ENCODE data around the gene ILRUN. TPM values are rescaled to one million over a fixed set of nuclear protein-coding genes. Genes with fewer than 3 reads are reported as not detected.

ILRUN gene
- total RNA-seq, 1 experiment from 2014 or later: 64.6 TPM

GRCh38 chr6:34731393-34732060 is 35.0 kb upstream of the ILRUN start:
- Histone ChIP-seq H3K4me1 (ENCODE audit: insufficient read depth, low read length) (no peaks in the 10 kb centered on the region; the same call in 1 of the 2 replicates), H4K8ac (replicated peaks; ENCODE audit: insufficient read length, low read depth, low read length) (no peak overlapping the region), H2BK5ac (ENCODE audit: insufficient read length, low read length) (no peak overlapping the region), H3K18ac (ENCODE audit: insufficient read length, low read depth, low read length) (no peak overlapping the region), H2BK12ac (ENCODE audit: insufficient read length, low read depth, low read length) (no peak overlapping the region), H2BK120ac (ENCODE audit: low read depth, low read length, poor library complexity, severe bottlenecking) (no peak overlapping the region), H3K14ac (ENCODE audit: insufficient read depth, low read length) (no peak overlapping the region), H3K27me3 (ENCODE audit: insufficient read depth, low read length) (no peaks in the 10 kb centered on the region), H2AK5ac (ENCODE audit: insufficient read length, low read length) (no peak overlapping the region), H4K91ac (ENCODE audit: insufficient read length, low read depth, low read length) (no peak overlapping the region), H3K4me2 (ENCODE audit: insufficient read depth, insufficient read length, low read length) (no peak overlapping the region), H3K9ac (ENCODE audit: extremely low read depth, insufficient read length, low read length) (no peak overlapping the region), H3K23ac (ENCODE audit: insufficient read length, low read depth, low read length) (no peak overlapping the region), H2AFZ (ENCODE audit: low read length) (no peak overlapping the region), H3K9me3 (ENCODE audit: control insufficient read depth, low read depth, low read length) (no peaks in the 10 kb centered on the region), H3T11ph (ENCODE audit: low read length) (no peak overlapping the region), H3K79me1 (ENCODE audit: insufficient read depth, low read depth, low read length, poor library complexity, severe bottlenecking) (no peaks in the 10 kb centered on the region), H2BK20ac (ENCODE audit: low read depth, low read length, poor library complexity, severe bottlenecking) (no peak overlapping the region), H3K56ac (ENCODE audit: insufficient read length, low read depth, low read length) (no peak overlapping the region), H2BK15ac (ENCODE audit: low read depth, low read length) (no peak overlapping the region), H3K4ac (ENCODE audit: low read depth, low read length) (no peak overlapping the region), H4K5ac (ENCODE audit: insufficient read length, low read depth, low read length) (no peak overlapping the region), H4K20me1 (ENCODE audit: control insufficient read depth, insufficient read depth, insufficient read length) (no peaks in the 10 kb centered on the region), H3K27ac (ENCODE audit: insufficient read length, low read depth, low read length) (no peak overlapping the region), H3K79me2 (ENCODE audit: insufficient read depth, low read length) (no peaks in the 10 kb centered on the region), H3K23me2 (ENCODE audit: insufficient read length, low read depth, low read length, poor library complexity, severe bottlenecking) (no peaks in the 10 kb centered on the region)
- DNase-seq: no peak
- Mint-ChIP-seq H3K4me3 (no peak overlapping the region), H3K9me3 (no peaks in the 10 kb centered on the region), H3K36me3 (ENCODE audit: insufficient read depth in 1 of 3, low read depth in 3 of 3) (no peaks in the 10 kb centered on the region), H3K27ac (no peak overlapping the region), H3K27me3 (ENCODE audit: low read depth) (no peaks in the 10 kb centered on the region; the same call in 1 of the 2 replicates), H3K4me1 (peaks cover 0 to 3% of the 10 kb centered on the region in 2 experiments; a peak in 1 of 4 replicates)
- TF ChIP-seq, protein P1, sequence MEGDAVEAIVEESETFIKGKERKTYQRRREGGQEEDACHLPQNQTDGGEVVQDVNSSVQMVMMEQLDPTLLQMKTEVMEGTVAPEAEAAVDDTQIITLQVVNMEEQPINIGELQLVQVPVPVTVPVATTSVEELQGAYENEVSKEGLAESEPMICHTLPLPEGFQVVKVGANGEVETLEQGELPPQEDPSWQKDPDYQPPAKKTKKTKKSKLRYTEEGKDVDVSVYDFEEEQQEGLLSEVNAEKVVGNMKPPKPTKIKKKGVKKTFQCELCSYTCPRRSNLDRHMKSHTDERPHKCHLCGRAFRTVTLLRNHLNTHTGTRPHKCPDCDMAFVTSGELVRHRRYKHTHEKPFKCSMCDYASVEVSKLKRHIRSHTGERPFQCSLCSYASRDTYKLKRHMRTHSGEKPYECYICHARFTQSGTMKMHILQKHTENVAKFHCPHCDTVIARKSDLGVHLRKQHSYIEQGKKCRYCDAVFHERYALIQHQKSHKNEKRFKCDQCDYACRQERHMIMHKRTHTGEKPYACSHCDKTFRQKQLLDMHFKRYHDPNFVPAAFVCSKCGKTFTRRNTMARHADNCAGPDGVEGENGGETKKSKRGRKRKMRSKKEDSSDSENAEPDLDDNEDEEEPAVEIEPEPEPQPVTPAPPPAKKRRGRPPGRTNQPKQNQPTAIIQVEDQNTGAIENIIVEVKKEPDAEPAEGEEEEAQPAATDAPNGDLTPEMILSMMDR (conservative IDR thresholded peaks at IDR 0.05): no peak
- WGBS (ENCODE audit: extremely low coverage, insufficient read length, low lambda C conversion rate): no CpG with 5 or more reads among the region's 5 CpGs
